Liver (tissue), 3 donors: ENCODE data around the gene DISP3.

Source experiments
- NR2F2 ChIP-seq: IDR thresholded peaks from 2 replicates; pipeline ENCODE4 v1.6.1; 2016; ENCODE audit warnings: antibody characterized with exemption
- TAF1 ChIP-seq: conservative IDR thresholded peaks from 2 replicates; pipeline ENCODE4 v1.6.1; 2016; ENCODE audit warnings: antibody characterized with exemption, mild to moderate bottlenecking
- YY1 ChIP-seq: IDR thresholded peaks from 2 replicates; pipeline ENCODE4 v1.6.1; 2016; ENCODE audit warnings: antibody characterized with exemption, mild to moderate bottlenecking
- TF ChIP-seq, protein P1 (sequence below): fragments of 150-350 bp; IDR thresholded peaks from 2 replicates; pipeline ENCODE4 v1.5.1; 2017; ENCODE audit warnings: improper control_type of control experiment, low read depth, low read length; ENCODE audit not compliant: missing input control
- donor health status: healthy.
- donor health status: healthy.

DNA sequence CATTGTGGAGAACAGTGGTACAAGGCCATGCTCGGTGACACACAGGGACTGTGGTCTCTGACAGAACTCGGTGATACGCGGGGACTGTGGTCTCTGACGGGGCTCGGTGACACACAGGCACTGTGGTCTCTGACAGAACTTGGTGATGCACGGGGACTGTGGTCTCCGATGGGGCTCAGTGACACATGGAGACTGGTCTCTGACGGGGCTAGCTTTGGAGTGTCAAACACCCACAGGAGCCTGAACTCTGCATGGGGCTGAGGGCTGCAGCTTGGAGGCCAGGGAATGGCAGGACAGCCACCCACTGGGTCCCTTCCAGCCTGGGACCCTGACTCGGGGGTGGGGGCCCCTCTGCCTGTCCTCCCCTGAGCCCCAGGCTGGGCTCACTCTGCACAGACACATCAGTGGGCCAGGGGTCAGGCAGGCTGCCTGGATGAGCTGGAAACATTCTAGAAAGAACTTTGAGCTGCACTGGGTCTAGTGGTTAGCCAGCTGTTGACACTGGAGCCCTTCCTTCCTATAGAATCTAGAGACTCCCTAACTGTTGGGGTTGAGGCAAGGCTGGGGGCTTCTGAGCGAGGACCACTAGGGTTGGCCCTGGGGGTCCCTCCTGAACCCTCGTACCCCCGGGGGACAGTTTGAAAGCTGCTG, 49.8 kb downstream of the DISP3 start:
- TF ChIP-seq, protein P1, sequence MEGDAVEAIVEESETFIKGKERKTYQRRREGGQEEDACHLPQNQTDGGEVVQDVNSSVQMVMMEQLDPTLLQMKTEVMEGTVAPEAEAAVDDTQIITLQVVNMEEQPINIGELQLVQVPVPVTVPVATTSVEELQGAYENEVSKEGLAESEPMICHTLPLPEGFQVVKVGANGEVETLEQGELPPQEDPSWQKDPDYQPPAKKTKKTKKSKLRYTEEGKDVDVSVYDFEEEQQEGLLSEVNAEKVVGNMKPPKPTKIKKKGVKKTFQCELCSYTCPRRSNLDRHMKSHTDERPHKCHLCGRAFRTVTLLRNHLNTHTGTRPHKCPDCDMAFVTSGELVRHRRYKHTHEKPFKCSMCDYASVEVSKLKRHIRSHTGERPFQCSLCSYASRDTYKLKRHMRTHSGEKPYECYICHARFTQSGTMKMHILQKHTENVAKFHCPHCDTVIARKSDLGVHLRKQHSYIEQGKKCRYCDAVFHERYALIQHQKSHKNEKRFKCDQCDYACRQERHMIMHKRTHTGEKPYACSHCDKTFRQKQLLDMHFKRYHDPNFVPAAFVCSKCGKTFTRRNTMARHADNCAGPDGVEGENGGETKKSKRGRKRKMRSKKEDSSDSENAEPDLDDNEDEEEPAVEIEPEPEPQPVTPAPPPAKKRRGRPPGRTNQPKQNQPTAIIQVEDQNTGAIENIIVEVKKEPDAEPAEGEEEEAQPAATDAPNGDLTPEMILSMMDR = no peak
- TF ChIP-seq YY1 (no peak), TAF1 (no peak), NR2F2 (no peak)
